WTC11 (cell line): Measurements from ENCODE around the gene NEDD4L. TPM values are rescaled to one million over a fixed set of nuclear protein-coding genes. Genes with fewer than 3 reads are reported as not detected.

Experiments used
- ATAC-seq: fragments of 200-7000 bp; cut with Tn5 transposase; 2 replicates; pipeline ENCODE4 v1.10.0; 2021; ENCODE audit warnings: mild to moderate bottlenecking, moderate library complexity
- CTCF ChIA-PET: fragments of 300-600 bp; sonication (Branson Sonifier 250); formaldehyde crosslinking; loops from one replicate; lab custom pipeline; 2021; ENCODE audit warnings: antibody characterized with exemption; lab: Charles Lee
- POLR2A ChIA-PET: fragments of 350-600 bp; sonication (Branson Sonifier 250); formaldehyde crosslinking; loops from one replicate; lab custom pipeline; 2021; ENCODE audit warnings: antibody characterized with exemption; lab: Charles Lee
- DNase-seq: peaks from one replicate; pipeline ENCODE4 v3.0.0; 2021; ENCODE audit warnings: low spot score
- H3K27ac Mint-ChIP-seq: 2 replicates; pipeline ENCODE4 v1.8.0; 2021; ENCODE audit warnings: mixed read lengths
- H3K27me3 Mint-ChIP-seq: 2 replicates; pipeline ENCODE4 v1.8.0; 2021; ENCODE audit warnings: low read depth, mild to moderate bottlenecking, moderate library complexity, mixed read lengths
- H3K36me3 Mint-ChIP-seq: 2 replicates; pipeline ENCODE4 v1.8.0; 2021; ENCODE audit warnings: mixed read lengths
- H3K4me1 Mint-ChIP-seq: 2 replicates; pipeline ENCODE4 v1.8.0; 2022; ENCODE audit warnings: mixed read lengths
- H3K4me3 Mint-ChIP-seq: 2 replicates; pipeline ENCODE4 v1.8.0; 2021; ENCODE audit warnings: mild to moderate bottlenecking, moderate library complexity, mixed read lengths
- H3K9me3 Mint-ChIP-seq: 2 replicates; pipeline ENCODE4 v1.8.0; 2021; ENCODE audit warnings: mixed read lengths
- EMX1 ChIP-seq: fragments of 250-450 bp; sonication (Bioruptor Pico); IDR thresholded peaks from 2 replicates; pipeline ENCODE4 v1.8.0; 2021; ENCODE audit warnings: mild to moderate bottlenecking
- GABPB1 ChIP-seq: sonication (generic); formaldehyde crosslinking; IDR thresholded peaks from 2 replicates; pipeline ENCODE4 v1.8.1; 2023; ENCODE audit warnings: mild to moderate bottlenecking, missing genetic modification reagents
- NFATC4 ChIP-seq: fragments of 250-450 bp; sonication (Bioruptor Pico); IDR thresholded peaks from 2 replicates; pipeline ENCODE4 v1.9.0; 2021; ENCODE audit warnings: mild to moderate bottlenecking
- OVOL2 ChIP-seq: fragments of 250-450 bp; sonication (Bioruptor Pico); IDR thresholded peaks from 2 replicates; pipeline ENCODE4 v1.9.0; 2021; ENCODE audit warnings: mild to moderate bottlenecking, borderline replicate concordance
- RELA ChIP-seq: sonication (generic); formaldehyde crosslinking; IDR thresholded peaks from 2 replicates; pipeline ENCODE4 v1.8.1; 2022; ENCODE audit warnings: missing genetic modification reagents, mild to moderate bottlenecking, borderline replicate concordance
- total RNA-seq: library from RNA; stranded (reverse); gene quantifications from 3 replicates; pipeline ENCODE4 v1.2.3, GENCODE V29; 2021
- TF ChIP-seq, protein P1 (sequence below): fragments of 250-450 bp; sonication (Bioruptor Pico); IDR thresholded peaks from 2 replicates; pipeline ENCODE4 v1.8.0; 2021; ENCODE audit warnings: mild to moderate bottlenecking
- TF ChIP-seq, protein P2 (sequence below): fragments of 200-600 bp; IDR thresholded peaks from 2 replicates; pipeline ENCODE4 v1.8.0; 2022; ENCODE audit warnings: antibody characterized with exemption
- TF ChIP-seq, protein P3 (sequence below): sonication (generic); formaldehyde crosslinking; IDR thresholded peaks from 2 replicates; pipeline ENCODE4 v1.8.1; 2023; ENCODE audit warnings: mild to moderate bottlenecking, missing genetic modification reagents
- TF ChIP-seq, protein P4 (sequence below): sonication (generic); formaldehyde crosslinking; IDR thresholded peaks from 2 replicates; pipeline ENCODE4 v1.8.0; 2022; ENCODE audit warnings: missing genetic modification reagents
- TF ChIP-seq, protein P5 (sequence below): fragments of 250-450 bp; sonication (Bioruptor Pico); IDR thresholded peaks from 2 replicates; pipeline ENCODE4 v1.9.0; 2021; ENCODE audit warnings: mild to moderate bottlenecking, borderline replicate concordance

The NEDD4L gene
- total RNA-seq, 1 experiment from 2014 or later = 88.0 TPM

DNA sequence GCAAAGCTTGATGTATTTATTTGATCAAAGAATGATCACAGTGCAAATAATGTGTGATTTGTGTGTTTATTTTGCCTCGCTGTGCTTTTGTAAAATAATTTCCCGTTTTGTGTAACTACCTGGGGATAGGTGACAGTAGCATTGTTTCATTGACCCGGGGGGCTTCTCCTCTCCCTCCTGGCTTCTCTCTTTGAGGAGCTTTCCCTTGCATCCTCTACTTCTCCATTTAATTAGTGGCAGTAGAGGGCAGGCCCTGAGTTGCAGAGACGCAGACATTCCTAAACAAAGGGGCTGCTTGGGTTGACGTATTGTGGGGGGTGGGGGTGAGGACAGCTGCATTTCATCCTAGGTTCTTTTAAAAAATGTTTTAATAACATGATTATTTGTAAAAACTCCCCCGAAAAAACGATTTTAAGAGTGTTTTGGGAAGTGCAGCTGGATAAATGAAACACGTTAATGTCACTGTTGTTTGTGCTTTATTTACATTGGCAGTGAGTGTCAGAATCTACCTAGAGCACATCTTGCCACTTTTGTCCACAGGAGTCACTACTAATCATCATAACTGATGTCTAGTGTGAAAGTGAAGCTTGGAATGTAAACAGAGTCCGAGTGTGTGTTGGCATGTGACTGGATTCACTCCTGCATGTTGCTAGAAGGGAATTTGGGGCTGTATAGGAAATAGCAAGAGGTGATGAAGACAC, 2.2 kb downstream of the NEDD4L start:
- H3K27ac Mint-ChIP-seq = peak overlapping the region; percentile 97
- CTCF ChIA-PET = interaction anchor here (0.7 to 4.9 kb wide), 7 partner anchors 11 to 89 kb away, joined by 3 to 54 read pairs (median 3); no protein-coding TSS in a partner anchor
- H3K4me3 Mint-ChIP-seq = peak overlapping the region; percentile 98
- no peaks in the 10 kb centered on the region for H3K9me3 Mint-ChIP-seq
- peaks cover 34% of the 10 kb centered on the region for H3K4me1 Mint-ChIP-seq
- no peak for TF ChIP-seq OVOL2 (CRISPR knock-in tag)
- peak; percentile 37; the same call in 1 of the 2 replicates for TF ChIP-seq GABPB1 (CRISPR knock-in tag)
- ATAC-seq (0 out of 2 replicates have a peak, but pooled peaks have one; percentile 1), DNase-seq (no peak)
- POLR2A ChIA-PET = interaction anchor here (0.6 kb wide), 1 partner anchor 102 kb away, joined by 4 read pairs; no protein-coding TSS in a partner anchor
- H3K27me3 Mint-ChIP-seq = peaks cover 9% of the 10 kb centered on the region
- H3K36me3 Mint-ChIP-seq = no peaks in the 10 kb centered on the region

DNA sequence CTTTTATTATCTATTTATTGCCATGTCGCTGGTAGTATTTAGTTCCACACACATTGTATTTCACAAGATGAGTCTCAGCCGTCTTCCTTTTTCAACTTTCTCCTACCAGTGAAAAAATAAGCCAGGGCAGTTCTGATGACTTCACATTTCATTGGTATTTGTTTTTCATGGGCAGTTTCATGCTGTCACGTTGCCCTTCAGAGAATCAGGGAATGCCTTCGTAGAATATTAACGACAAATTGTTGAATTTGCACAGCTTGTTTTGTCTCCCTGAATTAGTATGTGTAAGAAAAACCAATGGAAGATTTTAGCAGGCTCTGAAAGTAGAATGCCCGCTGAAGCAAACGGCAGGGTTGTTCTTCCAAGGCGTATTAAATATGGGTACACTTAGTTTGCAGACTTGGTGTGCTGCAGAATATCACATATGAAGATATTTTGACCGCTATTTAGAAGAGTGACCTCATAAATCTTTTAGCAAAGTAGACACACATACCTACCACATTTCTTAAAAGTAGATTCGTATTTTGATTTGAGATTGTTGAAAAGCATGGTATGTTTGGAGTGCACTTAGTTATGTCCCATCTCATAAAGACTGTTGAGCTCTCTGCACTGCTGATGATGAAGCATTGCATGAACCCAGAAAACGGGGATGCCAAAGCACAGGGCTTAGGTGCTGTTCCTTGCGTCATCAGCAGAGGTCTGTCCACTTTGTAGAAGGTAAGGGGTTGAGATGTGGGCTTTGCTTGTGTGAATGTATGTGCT, 2.9 kb downstream of the NEDD4L start:
- TF ChIP-seq GABPB1 (CRISPR knock-in tag) = peak; percentile 46; the same call in 1 of the 2 replicates
- TF ChIP-seq, protein P1, sequence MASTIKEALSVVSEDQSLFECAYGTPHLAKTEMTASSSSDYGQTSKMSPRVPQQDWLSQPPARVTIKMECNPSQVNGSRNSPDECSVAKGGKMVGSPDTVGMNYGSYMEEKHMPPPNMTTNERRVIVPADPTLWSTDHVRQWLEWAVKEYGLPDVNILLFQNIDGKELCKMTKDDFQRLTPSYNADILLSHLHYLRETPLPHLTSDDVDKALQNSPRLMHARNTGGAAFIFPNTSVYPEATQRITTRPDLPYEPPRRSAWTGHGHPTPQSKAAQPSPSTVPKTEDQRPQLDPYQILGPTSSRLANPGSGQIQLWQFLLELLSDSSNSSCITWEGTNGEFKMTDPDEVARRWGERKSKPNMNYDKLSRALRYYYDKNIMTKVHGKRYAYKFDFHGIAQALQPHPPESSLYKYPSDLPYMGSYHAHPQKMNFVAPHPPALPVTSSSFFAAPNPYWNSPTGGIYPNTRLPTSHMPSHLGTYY = no peak
- TF ChIP-seq, protein P2, sequence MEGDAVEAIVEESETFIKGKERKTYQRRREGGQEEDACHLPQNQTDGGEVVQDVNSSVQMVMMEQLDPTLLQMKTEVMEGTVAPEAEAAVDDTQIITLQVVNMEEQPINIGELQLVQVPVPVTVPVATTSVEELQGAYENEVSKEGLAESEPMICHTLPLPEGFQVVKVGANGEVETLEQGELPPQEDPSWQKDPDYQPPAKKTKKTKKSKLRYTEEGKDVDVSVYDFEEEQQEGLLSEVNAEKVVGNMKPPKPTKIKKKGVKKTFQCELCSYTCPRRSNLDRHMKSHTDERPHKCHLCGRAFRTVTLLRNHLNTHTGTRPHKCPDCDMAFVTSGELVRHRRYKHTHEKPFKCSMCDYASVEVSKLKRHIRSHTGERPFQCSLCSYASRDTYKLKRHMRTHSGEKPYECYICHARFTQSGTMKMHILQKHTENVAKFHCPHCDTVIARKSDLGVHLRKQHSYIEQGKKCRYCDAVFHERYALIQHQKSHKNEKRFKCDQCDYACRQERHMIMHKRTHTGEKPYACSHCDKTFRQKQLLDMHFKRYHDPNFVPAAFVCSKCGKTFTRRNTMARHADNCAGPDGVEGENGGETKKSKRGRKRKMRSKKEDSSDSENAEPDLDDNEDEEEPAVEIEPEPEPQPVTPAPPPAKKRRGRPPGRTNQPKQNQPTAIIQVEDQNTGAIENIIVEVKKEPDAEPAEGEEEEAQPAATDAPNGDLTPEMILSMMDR = no peak
- Mint-ChIP-seq H3K27me3 (peaks cover 9% of the 10 kb centered on the region), H3K36me3 (no peaks in the 10 kb centered on the region), H3K27ac (peak overlapping the region; percentile 71), H3K4me1 (peaks cover 40% of the 10 kb centered on the region), H3K9me3 (no peaks in the 10 kb centered on the region), H3K4me3 (peak overlapping the region; percentile 98)
- ChIA-PET POLR2A (interaction anchor here (0.6 kb wide), 1 partner anchor 101 kb away, joined by 4 read pairs; no protein-coding TSS in a partner anchor), CTCF (interaction anchor here (0.8 to 4.9 kb wide), 3 partner anchors 75 to 88 kb away, joined by 3 to 54 read pairs (median 3); no protein-coding TSS in a partner anchor)
- no peak for ATAC-seq
- DNase-seq = no peak

DNA sequence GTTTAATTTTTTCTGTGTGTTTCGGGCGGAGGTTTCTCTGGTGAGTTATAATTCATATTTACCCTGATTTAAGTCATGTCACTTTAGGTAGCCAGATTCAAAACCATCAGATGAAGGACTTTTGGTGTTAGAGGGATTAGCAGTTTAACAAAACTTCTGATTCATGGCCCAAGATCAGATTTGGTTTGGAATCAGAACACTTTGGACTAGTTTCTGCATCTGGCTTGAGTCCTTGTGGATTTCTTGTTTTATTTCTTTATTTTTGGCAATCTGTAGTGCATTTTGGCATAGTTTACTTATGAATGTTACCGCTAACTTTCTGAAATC, 3.5 kb downstream of the NEDD4L start:
- H3K4me3 Mint-ChIP-seq = no peak overlapping the region
- no peak for ATAC-seq
- TF ChIP-seq RELA (CRISPR knock-in tag) = no peak
- TF ChIP-seq, protein P3, sequence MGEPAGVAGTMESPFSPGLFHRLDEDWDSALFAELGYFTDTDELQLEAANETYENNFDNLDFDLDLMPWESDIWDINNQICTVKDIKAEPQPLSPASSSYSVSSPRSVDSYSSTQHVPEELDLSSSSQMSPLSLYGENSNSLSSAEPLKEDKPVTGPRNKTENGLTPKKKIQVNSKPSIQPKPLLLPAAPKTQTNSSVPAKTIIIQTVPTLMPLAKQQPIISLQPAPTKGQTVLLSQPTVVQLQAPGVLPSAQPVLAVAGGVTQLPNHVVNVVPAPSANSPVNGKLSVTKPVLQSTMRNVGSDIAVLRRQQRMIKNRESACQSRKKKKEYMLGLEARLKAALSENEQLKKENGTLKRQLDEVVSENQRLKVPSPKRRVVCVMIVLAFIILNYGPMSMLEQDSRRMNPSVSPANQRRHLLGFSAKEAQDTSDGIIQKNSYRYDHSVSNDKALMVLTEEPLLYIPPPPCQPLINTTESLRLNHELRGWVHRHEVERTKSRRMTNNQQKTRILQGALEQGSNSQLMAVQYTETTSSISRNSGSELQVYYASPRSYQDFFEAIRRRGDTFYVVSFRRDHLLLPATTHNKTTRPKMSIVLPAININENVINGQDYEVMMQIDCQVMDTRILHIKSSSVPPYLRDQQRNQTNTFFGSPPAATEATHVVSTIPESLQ (CRISPR knock-in tag) = no peak
- TF ChIP-seq, protein P4, sequence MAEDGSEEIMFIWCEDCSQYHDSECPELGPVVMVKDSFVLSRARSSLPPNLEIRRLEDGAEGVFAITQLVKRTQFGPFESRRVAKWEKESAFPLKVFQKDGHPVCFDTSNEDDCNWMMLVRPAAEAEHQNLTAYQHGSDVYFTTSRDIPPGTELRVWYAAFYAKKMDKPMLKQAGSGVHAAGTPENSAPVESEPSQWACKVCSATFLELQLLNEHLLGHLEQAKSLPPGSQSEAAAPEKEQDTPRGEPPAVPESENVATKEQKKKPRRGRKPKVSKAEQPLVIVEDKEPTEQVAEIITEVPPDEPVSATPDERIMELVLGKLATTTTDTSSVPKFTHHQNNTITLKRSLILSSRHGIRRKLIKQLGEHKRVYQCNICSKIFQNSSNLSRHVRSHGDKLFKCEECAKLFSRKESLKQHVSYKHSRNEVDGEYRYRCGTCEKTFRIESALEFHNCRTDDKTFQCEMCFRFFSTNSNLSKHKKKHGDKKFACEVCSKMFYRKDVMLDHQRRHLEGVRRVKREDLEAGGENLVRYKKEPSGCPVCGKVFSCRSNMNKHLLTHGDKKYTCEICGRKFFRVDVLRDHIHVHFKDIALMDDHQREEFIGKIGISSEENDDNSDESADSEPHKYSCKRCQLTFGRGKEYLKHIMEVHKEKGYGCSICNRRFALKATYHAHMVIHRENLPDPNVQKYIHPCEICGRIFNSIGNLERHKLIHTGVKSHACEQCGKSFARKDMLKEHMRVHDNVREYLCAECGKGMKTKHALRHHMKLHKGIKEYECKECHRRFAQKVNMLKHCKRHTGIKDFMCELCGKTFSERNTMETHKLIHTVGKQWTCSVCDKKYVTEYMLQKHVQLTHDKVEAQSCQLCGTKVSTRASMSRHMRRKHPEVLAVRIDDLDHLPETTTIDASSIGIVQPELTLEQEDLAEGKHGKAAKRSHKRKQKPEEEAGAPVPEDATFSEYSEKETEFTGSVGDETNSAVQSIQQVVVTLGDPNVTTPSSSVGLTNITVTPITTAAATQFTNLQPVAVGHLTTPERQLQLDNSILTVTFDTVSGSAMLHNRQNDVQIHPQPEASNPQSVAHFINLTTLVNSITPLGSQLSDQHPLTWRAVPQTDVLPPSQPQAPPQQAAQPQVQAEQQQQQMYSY (CRISPR knock-in tag) = no peak
- TF ChIP-seq NFATC4 (CRISPR knock-in tag) = no peak
- TF ChIP-seq, protein P5, sequence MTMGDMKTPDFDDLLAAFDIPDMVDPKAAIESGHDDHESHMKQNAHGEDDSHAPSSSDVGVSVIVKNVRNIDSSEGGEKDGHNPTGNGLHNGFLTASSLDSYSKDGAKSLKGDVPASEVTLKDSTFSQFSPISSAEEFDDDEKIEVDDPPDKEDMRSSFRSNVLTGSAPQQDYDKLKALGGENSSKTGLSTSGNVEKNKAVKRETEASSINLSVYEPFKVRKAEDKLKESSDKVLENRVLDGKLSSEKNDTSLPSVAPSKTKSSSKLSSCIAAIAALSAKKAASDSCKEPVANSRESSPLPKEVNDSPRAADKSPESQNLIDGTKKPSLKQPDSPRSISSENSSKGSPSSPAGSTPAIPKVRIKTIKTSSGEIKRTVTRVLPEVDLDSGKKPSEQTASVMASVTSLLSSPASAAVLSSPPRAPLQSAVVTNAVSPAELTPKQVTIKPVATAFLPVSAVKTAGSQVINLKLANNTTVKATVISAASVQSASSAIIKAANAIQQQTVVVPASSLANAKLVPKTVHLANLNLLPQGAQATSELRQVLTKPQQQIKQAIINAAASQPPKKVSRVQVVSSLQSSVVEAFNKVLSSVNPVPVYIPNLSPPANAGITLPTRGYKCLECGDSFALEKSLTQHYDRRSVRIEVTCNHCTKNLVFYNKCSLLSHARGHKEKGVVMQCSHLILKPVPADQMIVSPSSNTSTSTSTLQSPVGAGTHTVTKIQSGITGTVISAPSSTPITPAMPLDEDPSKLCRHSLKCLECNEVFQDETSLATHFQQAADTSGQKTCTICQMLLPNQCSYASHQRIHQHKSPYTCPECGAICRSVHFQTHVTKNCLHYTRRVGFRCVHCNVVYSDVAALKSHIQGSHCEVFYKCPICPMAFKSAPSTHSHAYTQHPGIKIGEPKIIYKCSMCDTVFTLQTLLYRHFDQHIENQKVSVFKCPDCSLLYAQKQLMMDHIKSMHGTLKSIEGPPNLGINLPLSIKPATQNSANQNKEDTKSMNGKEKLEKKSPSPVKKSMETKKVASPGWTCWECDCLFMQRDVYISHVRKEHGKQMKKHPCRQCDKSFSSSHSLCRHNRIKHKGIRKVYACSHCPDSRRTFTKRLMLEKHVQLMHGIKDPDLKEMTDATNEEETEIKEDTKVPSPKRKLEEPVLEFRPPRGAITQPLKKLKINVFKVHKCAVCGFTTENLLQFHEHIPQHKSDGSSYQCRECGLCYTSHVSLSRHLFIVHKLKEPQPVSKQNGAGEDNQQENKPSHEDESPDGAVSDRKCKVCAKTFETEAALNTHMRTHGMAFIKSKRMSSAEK (CRISPR knock-in tag) = no peak
- TF ChIP-seq EMX1 (CRISPR knock-in tag) = no peak
- TF ChIP-seq, all 79 proteins: peak for 0
- no peaks in the 10 kb centered on the region for H3K36me3 Mint-ChIP-seq
- H3K27me3 Mint-ChIP-seq = peaks cover 7% of the 10 kb centered on the region
- ChIA-PET POLR2A (no interaction called here), CTCF (interaction anchor here (4.9 kb wide), 1 partner anchor 74 kb away, joined by 54 read pairs; no protein-coding TSS in a partner anchor)
- peak overlapping the region; percentile 71 for H3K27ac Mint-ChIP-seq
- no peak for DNase-seq
- H3K4me1 Mint-ChIP-seq = peaks cover 43% of the 10 kb centered on the region
- no peaks in the 10 kb centered on the region for H3K9me3 Mint-ChIP-seq
